ENCODE measurements around the gene IGSF21. TPM values are rescaled to one million over a fixed set of nuclear protein-coding genes. Genes with fewer than 3 reads are reported as not detected.

Gene IGSF21
- total RNA-seq, 1 donor from 2014 or later: not detected

DNA sequence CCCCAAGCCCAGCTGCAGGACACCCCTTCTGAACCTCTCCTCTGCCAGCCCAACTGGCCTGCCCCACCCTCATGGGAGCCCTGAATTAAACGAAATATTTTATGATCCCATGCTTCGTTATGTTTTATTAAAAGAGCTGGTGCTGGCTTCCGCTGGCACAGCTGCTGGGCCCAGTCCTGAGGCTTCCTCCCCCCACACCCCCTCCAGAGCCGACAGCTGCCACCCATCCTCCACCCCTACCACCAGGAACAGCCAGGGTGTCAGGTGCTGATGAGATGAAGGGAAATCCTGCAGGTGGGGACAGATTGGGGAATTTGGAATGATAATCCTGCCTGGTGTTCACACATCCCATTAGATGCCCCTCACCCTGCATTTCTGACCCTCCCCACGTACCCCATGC is 19.0 kb downstream of the IGSF21 start:
- Mint-ChIP-seq H3K4me3 (no peak overlapping the region), H3K4me1 (no peaks in the 10 kb centered on the region)
- TF ChIP-seq, protein P1, sequence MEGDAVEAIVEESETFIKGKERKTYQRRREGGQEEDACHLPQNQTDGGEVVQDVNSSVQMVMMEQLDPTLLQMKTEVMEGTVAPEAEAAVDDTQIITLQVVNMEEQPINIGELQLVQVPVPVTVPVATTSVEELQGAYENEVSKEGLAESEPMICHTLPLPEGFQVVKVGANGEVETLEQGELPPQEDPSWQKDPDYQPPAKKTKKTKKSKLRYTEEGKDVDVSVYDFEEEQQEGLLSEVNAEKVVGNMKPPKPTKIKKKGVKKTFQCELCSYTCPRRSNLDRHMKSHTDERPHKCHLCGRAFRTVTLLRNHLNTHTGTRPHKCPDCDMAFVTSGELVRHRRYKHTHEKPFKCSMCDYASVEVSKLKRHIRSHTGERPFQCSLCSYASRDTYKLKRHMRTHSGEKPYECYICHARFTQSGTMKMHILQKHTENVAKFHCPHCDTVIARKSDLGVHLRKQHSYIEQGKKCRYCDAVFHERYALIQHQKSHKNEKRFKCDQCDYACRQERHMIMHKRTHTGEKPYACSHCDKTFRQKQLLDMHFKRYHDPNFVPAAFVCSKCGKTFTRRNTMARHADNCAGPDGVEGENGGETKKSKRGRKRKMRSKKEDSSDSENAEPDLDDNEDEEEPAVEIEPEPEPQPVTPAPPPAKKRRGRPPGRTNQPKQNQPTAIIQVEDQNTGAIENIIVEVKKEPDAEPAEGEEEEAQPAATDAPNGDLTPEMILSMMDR (IDR thresholded peaks at IDR 0.05; ENCODE audit: unreplicated experiment): no peak

DNA sequence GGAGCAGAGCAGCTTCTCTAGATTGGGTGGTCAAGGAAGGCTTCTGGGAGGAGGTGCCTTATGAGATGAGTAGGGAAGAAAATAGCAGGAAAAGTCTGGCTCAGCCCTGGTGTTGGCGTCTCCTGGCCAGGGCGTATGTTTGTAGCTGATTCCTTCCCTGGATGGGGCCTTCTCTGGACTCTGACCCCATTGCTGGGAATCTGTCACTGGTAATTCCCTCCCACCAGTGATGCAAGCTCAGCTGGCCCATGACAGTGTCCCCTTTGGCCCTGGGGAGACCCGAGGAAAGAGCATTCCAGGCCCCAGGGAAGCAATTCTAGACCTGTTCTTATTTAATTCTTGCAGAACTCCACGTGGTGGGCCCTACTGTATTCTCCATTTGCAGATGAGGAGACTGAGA is 20.7 kb downstream of the IGSF21 start:
- DNase-seq (ENCODE audit: low spot score in 2 of 2, unreplicated experiment in 2 of 2): no peak
- H3K4me3 Mint-ChIP-seq: no peak overlapping the region
- no peaks in the 10 kb centered on the region for H3K4me1 Mint-ChIP-seq
- H3K27ac Mint-ChIP-seq: no peak overlapping the region
- H3K27me3 Mint-ChIP-seq (ENCODE audit: low read depth): peaks cover 37% of the 10 kb centered on the region
- H3K36me3 Mint-ChIP-seq: no peaks in the 10 kb centered on the region
- no peaks in the 10 kb centered on the region for H3K9me3 Mint-ChIP-seq
- TF ChIP-seq, protein P1 (IDR thresholded peaks at IDR 0.05; ENCODE audit: unreplicated experiment): no peak

More for the DNA sequence above, 19.0 kb downstream of the IGSF21 start:
- no peaks in the 10 kb centered on the region for H3K9me3 Mint-ChIP-seq
- H3K27ac Mint-ChIP-seq: no peak overlapping the region
- no peaks in the 10 kb centered on the region for H3K36me3 Mint-ChIP-seq
- H3K27me3 Mint-ChIP-seq (ENCODE audit: low read depth): peaks cover 41% of the 10 kb centered on the region
- DNase-seq (ENCODE audit: low spot score in 2 of 2, unreplicated experiment in 2 of 2): no peak

DNA sequence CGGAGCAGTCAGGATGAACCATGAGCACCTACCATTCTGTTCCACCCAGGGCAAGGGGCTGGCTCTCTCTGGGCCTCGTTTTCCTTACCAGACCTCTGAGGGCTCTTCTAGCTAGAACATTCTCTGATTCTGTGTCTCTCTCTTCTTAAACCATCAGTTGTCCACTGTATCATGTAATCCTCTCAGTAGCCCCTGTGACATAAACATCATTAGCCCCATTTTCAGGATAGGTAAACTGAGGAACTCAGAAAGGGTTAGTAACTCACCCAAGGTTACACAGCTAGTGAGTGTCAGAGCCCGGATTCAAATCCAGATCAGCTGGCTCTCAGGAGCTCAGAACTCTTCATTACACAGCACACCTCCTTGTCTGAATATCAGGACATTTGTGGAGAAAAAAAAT is 22.8 kb downstream of the IGSF21 start:
- Mint-ChIP-seq H3K4me1 (peaks cover 3% of the 10 kb centered on the region), H3K36me3 (no peaks in the 10 kb centered on the region), H3K27me3 (ENCODE audit: low read depth) (peaks cover 32% of the 10 kb centered on the region), H3K9me3 (no peaks in the 10 kb centered on the region), H3K27ac (no peak overlapping the region), H3K4me3 (no peak overlapping the region)
- TF ChIP-seq, protein P1 (IDR thresholded peaks at IDR 0.05; ENCODE audit: unreplicated experiment): no peak
- no peak for DNase-seq (ENCODE audit: low spot score in 2 of 2, unreplicated experiment in 2 of 2)

DNA sequence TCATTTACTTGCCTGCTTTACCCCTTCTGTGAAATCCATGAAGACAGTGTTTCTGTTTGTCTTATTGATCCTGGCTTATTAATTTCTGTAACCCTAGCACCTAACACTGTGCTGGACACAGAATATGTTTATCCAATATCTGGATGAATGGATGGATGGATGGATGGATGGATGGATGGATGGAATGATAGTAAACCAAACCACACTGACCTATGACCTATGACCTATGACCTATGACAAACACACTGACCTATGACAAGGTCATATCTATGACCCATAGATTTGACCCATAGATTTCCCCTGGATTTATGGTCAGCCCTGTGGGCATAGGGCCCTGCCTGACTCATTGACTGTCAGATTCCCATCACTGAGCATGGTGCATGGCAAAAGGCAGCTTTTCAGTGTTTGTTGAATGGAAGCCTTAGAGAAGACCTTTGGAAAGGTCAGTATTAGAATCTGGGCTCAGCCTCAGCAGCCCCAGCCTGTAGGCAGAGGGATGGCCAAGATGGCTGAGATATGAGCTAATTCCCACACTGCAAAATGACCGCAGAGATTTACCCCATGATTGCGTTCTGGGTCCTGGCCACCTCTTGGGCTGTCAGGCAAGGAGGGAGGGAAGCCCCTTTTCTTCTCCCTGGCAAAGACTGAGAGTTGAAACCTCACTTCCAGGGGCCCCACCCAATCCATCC is 24.6 kb downstream of the IGSF21 start:
- peaks cover 31% of the 10 kb centered on the region for H3K27me3 Mint-ChIP-seq (ENCODE audit: low read depth)
- H3K9me3 Mint-ChIP-seq: no peaks in the 10 kb centered on the region
- no peaks in the 10 kb centered on the region for H3K36me3 Mint-ChIP-seq
- no peak for DNase-seq (ENCODE audit: low spot score in 2 of 2, unreplicated experiment in 2 of 2)
- peaks cover 3% of the 10 kb centered on the region for H3K4me1 Mint-ChIP-seq
- no peak overlapping the region for H3K27ac Mint-ChIP-seq
- H3K4me3 Mint-ChIP-seq: no peak overlapping the region
- TF ChIP-seq, protein P1 (IDR thresholded peaks at IDR 0.05; ENCODE audit: unreplicated experiment): no peak

DNA sequence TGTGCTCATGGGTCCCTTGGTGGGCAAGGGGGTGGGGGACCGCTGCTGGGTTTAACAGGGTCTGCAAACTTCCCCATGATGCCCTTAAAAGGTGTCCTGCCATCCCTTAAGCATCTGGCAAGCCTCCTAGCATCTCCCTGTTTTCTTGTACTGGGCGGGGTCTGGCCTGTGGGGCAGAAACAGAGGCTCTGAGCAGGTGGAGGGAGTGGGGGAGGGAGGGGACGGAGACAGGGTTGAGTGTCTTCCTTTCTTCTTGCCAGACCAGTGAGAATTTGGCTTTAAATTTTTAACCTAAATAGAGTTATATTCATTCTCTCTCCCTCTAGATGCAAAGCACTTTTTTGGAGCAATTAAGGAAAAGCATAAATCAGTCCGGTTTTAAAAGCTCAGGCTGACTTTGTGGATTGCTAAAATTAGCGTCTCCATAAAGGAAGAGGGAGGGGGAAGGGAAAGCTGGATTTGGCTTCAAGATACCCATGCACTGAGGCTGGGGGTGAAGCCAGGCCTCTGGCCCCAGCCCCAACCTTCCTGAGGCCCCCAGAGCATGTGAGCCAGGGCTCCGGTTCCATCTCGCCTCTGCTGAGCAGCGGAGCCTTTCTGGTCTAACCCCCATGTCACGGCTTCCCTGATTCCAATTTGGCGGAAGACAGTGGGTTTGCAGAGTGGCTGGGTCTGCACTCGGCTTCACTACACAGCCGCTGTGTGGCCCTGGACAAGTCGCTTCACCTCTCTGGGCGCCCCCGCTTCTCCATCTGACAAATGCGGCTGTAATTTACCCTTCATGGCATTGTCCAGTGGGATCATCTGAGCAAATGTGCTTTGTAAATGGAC is 25.3 kb downstream of the IGSF21 start:
- TF ChIP-seq, protein P1 (IDR thresholded peaks at IDR 0.05; ENCODE audit: unreplicated experiment): no peak
- H3K9me3 Mint-ChIP-seq: no peaks in the 10 kb centered on the region
- DNase-seq (ENCODE audit: low spot score in 2 of 2, unreplicated experiment in 2 of 2): no peak
- no peak overlapping the region for H3K27ac Mint-ChIP-seq
- H3K27me3 Mint-ChIP-seq (ENCODE audit: low read depth): peaks cover 29% of the 10 kb centered on the region
- no peak overlapping the region for H3K4me3 Mint-ChIP-seq
- peaks cover 3% of the 10 kb centered on the region for H3K4me1 Mint-ChIP-seq
- H3K36me3 Mint-ChIP-seq: no peaks in the 10 kb centered on the region
